Mammary epithelial cell (primary cell): ENCODE measurements around the gene DDX1.

Experiments used
- CTCF ChIP-seq, 2 donors: IDR thresholded peaks in 1 of 2; conservative IDR thresholded peaks in 1 of 2; 2 replicates each; pipeline ENCODE4 v1.5.1; 2011 to 2012; ENCODE audit warnings: inconsistent platforms in 2 of 2, low read length in 2 of 2, mild to moderate bottlenecking in 2 of 2, control low read depth in 1 of 2, low read depth in 1 of 2; ENCODE audit not compliant: insufficient read depth in 1 of 2; ENCODE audit errors: extremely low read depth in 1 of 2
- EZH2 ChIP-seq: IDR thresholded peaks from 2 replicates; pipeline ENCODE4 v1.6.1; 2012; ENCODE audit warnings: low read length, inconsistent platforms, borderline replicate concordance

- TF ChIP-seq CTCF (conservative IDR thresholded peaks at IDR 0.05 in 1 of 2, IDR thresholded peaks at IDR 0.05 in 1 of 2; ENCODE audit: extremely low read depth in 1 of 2, insufficient read depth in 1 of 2, low read depth in 1 of 2, low read length in 2 of 2) (no peak), EZH2 (no peak)
These were observed 8.8 kb upstream of the DDX1 start for GRCh38 chr2:15582710-15583357.
